Measurements from ENCODE around the gene MOAP1.
A peak's percentile ranks its signal among the peaks of the same experiment; 100 is the strongest.

Gene MOAP1

GRCh38 chr14:93207468-93208308, 23.0 kb upstream of the MOAP1 start:
- Mint-ChIP-seq H3K9me3 (no peaks in the 10 kb centered on the region), H3K27ac (peak overlapping the region; percentile 90), H3K4me3 (peak overlapping the region; percentile 87), H3K36me3 (ENCODE audit: low read depth) (peaks cover 23% of the 10 kb centered on the region), H3K4me1 (peaks cover 34% of the 10 kb centered on the region), H3K27me3 (ENCODE audit: low read depth, poor library complexity) (peaks cover 4% of the 10 kb centered on the region)
- no peak for TF ChIP-seq CTCF (IDR thresholded peaks at IDR 0.05)
- DNase-seq = peak; percentile 62

DNA sequence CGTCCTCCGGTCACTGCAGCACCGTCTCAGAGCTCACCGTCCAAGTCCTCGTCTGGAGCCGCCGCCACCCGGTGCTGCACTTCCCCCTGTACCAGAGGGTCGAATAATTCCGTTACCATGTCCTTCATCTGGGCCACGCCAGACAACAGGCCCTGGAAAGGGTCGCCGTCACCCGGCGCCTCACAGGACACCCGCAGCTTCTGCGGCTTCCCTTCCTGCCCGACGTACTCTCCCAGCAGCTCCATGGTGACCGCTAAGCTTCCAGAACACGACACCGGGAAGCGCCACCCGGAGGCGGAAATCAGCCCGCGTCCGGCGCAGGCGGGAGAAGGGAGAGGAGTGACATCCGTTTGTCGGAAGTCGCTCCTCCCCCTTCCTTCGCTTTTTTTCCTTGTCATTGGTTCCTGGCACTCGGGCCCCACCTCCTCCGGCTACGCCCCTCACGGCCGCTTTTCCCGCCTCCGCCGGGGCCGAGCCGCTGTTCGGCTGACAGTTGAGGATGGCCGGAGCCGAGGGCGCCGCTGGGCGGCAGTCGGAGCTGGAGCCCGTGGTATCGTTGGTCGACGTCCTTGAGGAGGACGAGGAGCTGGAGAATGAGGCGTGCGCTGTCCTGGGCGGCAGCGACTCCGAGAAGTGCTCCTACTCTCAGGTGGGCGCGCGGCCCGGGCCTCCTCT, 22.2 kb upstream of the MOAP1 start, which contains the start of the genes GON7 and UBR7:
GON7 (minus strand) TSS at position 273 of the 675 bp plus-strand sequence; CDS start at position 245, 28 bp downstream.
UBR7 (plus strand) TSS at position 464 of the 675 bp plus-strand sequence; CDS start at position 500, 36 bp downstream.
- Mint-ChIP-seq H3K4me1 (peaks cover 34% of the 10 kb centered on the region), H3K27ac (peak within 1 kb of the TSS; percentile 99), H3K27me3 (ENCODE audit: low read depth, poor library complexity) (peaks cover 4% of the 10 kb centered on the region), H3K9me3 (no peaks in the 10 kb centered on the region), H3K4me3 (peak within 1 kb of the TSS; percentile 87), H3K36me3 (ENCODE audit: low read depth) (peaks cover 21% of the 10 kb centered on the region)
- DNase-seq = peak; percentile 94
- TF ChIP-seq CTCF (IDR thresholded peaks at IDR 0.05) = no peak

GRCh38 chr14:93201155-93201704, 16.5 kb upstream of the MOAP1 start:
- Mint-ChIP-seq H3K4me1 (peaks cover 7% of the 10 kb centered on the region), H3K4me3 (no peak overlapping the region), H3K36me3 (ENCODE audit: low read depth) (peaks cover 14% of the 10 kb centered on the region), H3K9me3 (no peaks in the 10 kb centered on the region), H3K27me3 (ENCODE audit: low read depth, poor library complexity) (no peaks in the 10 kb centered on the region), H3K27ac (no peak overlapping the region)
- no peak for TF ChIP-seq CTCF (IDR thresholded peaks at IDR 0.05)
- no peak for DNase-seq

GRCh38 chr14:93200553-93200952, 15.9 kb upstream of the MOAP1 start:
- Mint-ChIP-seq H3K9me3 (no peaks in the 10 kb centered on the region), H3K36me3 (ENCODE audit: low read depth) (peaks cover 14% of the 10 kb centered on the region), H3K4me3 (no peak overlapping the region), H3K4me1 (peaks cover under 1% of the 10 kb centered on the region), H3K27me3 (ENCODE audit: low read depth, poor library complexity) (no peaks in the 10 kb centered on the region), H3K27ac (no peak overlapping the region)
- no peak for TF ChIP-seq CTCF (IDR thresholded peaks at IDR 0.05)
- DNase-seq = no peak

GRCh38 chr14:93199031-93199430, 14.3 kb upstream of the MOAP1 start:
- no peak for TF ChIP-seq CTCF (IDR thresholded peaks at IDR 0.05)
- Mint-ChIP-seq H3K27ac (no peak overlapping the region), H3K9me3 (no peaks in the 10 kb centered on the region), H3K36me3 (ENCODE audit: low read depth) (peaks cover 7% of the 10 kb centered on the region), H3K27me3 (ENCODE audit: low read depth, poor library complexity) (no peaks in the 10 kb centered on the region), H3K4me1 (no peaks in the 10 kb centered on the region), H3K4me3 (no peak overlapping the region)
- no peak for DNase-seq
